ENCODE measurements around the gene CROCC. TPM values are rescaled to one million over a fixed set of nuclear protein-coding genes. Genes with fewer than 3 reads are reported as not detected.

The CROCC gene
- total and polyA plus RNA-seq, 9 of the 15 experiments (the other 6 are each of a cell fraction or from before 2014, with no cell fraction given): 0.17 to 15.4 (median 7.6) TPM

- no peak for TF ChIP-seq PRPF4 (IDR thresholded peaks at IDR 0.05; ENCODE audit: insufficient read depth, low read depth, low read length, poor library complexity, severe bottlenecking)
- no peak for TF ChIP-seq ZNF280B (CRISPR knock-in tag; IDR thresholded peaks at IDR 0.05)
- TF ChIP-seq ZBTB34 (CRISPR knock-in tag; IDR thresholded peaks at IDR 0.05): no peak
- no peak for TF ChIP-seq KDM2B (CRISPR knock-in tag; IDR thresholded peaks at IDR 0.05)
- peak; percentile 93 for TF ChIP-seq ZBTB7A (IDR thresholded peaks at IDR 0.05; ENCODE audit: borderline replicate concordance, control insufficient read depth, low read depth, low read length)
- peak in 1 of 3 experiments; percentile 12 for TF ChIP-seq YY1 (IDR thresholded peaks at IDR 0.05; ENCODE audit: borderline replicate concordance in 1 of 3, control insufficient read depth in 1 of 3, extremely low read depth in 1 of 3, insufficient read depth in 3 of 3, insufficient read length in 1 of 3, insufficient replicate concordance in 2 of 3, low read depth in 1 of 3, low read length in 2 of 3)
- TF ChIP-seq HDGF (IDR thresholded peaks at IDR 0.05): peak; percentile 93
- no peak for TF ChIP-seq CBX2 (IDR thresholded peaks at IDR 0.05; ENCODE audit: insufficient read depth, low read length, poor library complexity, severe bottlenecking)
- TF ChIP-seq ZC3H11A (IDR thresholded peaks at IDR 0.05; ENCODE audit: low read depth, low read length): no peak
- TF ChIP-seq SAFB (IDR thresholded peaks at IDR 0.05; ENCODE audit: borderline replicate concordance, low read depth, low read length): no peak
- TF ChIP-seq E4F1 (CRISPR knock-in tag; IDR thresholded peaks at IDR 0.05; ENCODE audit: borderline replicate concordance): no peak
- TF ChIP-seq FOSL1 (tag; conservative IDR thresholded peaks at IDR 0.05): no peak
- no peak for TF ChIP-seq CEBPB (tag; IDR thresholded peaks at IDR 0.05)
- TF ChIP-seq NFXL1 (CRISPR knock-in tag; IDR thresholded peaks at IDR 0.05): no peak
- TF ChIP-seq TEAD1 (CRISPR knock-in tag; IDR thresholded peaks at IDR 0.05): peak in 1 of 2 experiments; percentile 5; a peak in 1 of 4 replicates
- no peak for TF ChIP-seq ZNF518B (CRISPR knock-in tag; IDR thresholded peaks at IDR 0.05)
- 0 out of 2 replicates have a peak, but pooled peaks have one; percentile 74 for TF ChIP-seq SRSF3 (IDR thresholded peaks at IDR 0.05; ENCODE audit: insufficient read depth, low read length)
- no peak for TF ChIP-seq RNF2 (IDR thresholded peaks at IDR 0.05)
- no peak for TF ChIP-seq BHLHE40 (IDR thresholded peaks at IDR 0.05; ENCODE audit: low read length)
Observed at GRCh38 chr1:16904560-16905109, 17.1 kb upstream of the CROCC start (continued).
